ENCODE data around the gene HOXC9.

HOXC9 gene

GRCh38 chr12:54029529-54030441 lies 29.8 kb downstream of the HOXC9 start:
- no peak for DNase-seq

GRCh38 chr12:54030442-54030801 lies 30.5 kb downstream of the HOXC9 start:
- DNase-seq = no peak

DNA sequence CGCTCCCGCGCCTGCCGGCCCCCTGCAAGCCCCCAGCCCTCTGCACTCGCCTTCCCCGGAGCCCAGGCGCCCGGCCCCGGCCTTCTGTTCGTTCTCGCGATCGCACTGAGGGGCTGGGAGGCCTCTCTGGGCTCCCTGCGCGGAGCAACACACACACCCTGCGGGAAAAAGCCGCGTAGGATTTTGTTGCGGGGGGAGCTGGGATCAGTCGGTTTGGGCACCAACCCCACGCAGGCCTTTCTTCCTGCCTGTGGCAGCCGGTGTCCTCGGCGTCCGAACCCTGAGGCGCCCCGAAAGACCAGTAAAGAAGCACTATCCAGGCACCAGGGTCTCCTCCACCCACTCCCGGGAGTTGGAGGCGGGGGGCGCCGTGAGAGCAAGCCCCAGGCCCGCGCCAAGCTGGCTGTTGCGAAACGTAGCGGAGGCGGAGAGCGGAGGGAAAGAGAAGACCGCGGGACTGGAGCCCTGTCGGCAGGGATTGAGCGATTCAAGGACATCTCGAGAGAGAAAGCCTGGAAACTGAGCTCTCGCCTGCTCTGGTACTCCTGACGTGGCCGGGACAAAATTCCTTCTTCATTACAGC lies 31.0 kb downstream of the HOXC9 start:
- DNase-seq = no peak

GRCh38 chr12:54031480-54031879 lies 31.5 kb downstream of the HOXC9 start:
- DNase-seq = no peak

GRCh38 chr12:54032086-54032619 lies 32.2 kb downstream of the HOXC9 start:
- DNase-seq = no peak

DNA sequence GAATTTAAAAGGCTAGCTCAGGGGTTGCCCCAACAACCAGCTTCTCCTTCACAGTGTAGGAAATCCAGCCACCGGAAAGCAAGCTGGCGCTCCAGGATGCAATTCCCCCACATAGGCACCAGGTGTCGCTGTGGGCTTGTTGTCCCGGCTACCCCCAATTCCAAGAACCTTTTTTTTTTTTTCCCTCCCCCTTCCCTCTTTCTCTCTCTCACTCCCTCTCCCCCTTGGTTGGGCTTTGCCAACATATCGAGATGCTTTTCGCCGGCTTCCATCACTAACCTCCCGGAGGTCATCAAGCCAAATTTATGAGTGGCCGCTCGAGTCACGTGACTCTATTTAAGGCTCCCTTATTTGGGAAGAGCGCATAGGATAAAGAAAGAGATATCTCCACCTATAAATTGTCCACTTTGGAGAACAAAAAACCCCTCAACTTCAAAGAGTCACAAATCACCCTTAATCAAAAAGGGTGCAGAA lies 32.7 kb downstream of the HOXC9 start, which contains the start of gene HOXC5:
Gene HOXC5, plus strand, starts transcription at position 424 of the 474 bp plus-strand sequence. CDS start 73 bp downstream, outside the sequence.
- peak; percentile 46 for DNase-seq

GRCh38 chr12:54033106-54033979 lies 33.4 kb downstream of the HOXC9 start:
- no peak for DNase-seq

DNA sequence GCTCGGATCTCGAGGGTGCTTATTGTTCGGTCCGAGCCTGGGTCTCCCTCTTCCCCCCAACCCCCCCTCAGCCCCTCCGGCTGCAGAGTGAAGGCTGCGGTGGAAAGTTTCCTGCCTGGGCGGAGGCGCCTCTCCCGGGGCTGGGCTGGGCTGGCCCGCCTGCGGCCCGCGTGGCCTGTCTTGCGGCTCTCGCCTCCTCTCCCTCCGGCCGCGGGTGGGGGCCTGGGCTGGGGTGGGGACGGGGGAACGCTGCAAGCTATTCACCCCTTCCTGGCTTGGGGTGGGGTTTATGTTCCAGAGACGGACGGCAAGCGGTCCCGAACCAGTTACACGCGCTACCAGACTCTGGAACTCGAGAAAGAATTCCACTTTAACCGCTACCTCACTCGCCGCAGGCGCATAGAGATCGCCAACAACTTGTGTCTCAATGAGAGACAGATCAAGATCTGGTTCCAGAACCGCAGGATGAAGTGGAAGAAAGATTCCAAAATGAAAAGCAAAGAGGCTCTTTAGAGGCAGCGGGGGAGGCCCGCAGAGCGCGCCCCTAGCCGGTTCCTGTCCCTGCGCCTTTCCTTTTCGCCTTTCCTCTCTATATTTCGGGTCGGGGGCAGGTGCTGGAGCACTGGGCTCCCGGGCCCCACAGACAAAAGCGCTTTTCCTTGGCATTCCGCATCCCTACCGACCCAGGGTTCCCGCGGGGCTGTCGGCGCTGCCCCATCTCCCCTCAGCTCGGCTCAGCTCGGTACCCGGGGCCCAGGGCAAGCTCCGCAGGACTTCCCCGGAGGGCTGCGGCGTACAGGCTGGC lies 34.2 kb downstream of the HOXC9 start:
- DNase-seq = no peak

- no peak for DNase-seq
Observed at GRCh38 chr12:54034785-54035310, 34.9 kb downstream of the HOXC9 start.

GRCh38 chr12:54035568-54036264 lies 35.8 kb downstream of the HOXC9 start:
- no peak for DNase-seq

- DNase-seq = no peak
Observed at GRCh38 chr12:54036620-54037359, 36.8 kb downstream of the HOXC9 start.

- no peak for DNase-seq
Observed at GRCh38 chr12:54037360-54038283, 37.7 kb downstream of the HOXC9 start.

- no peak for DNase-seq
Observed at GRCh38 chr12:54038284-54038870, 38.4 kb downstream of the HOXC9 start.

DNA sequence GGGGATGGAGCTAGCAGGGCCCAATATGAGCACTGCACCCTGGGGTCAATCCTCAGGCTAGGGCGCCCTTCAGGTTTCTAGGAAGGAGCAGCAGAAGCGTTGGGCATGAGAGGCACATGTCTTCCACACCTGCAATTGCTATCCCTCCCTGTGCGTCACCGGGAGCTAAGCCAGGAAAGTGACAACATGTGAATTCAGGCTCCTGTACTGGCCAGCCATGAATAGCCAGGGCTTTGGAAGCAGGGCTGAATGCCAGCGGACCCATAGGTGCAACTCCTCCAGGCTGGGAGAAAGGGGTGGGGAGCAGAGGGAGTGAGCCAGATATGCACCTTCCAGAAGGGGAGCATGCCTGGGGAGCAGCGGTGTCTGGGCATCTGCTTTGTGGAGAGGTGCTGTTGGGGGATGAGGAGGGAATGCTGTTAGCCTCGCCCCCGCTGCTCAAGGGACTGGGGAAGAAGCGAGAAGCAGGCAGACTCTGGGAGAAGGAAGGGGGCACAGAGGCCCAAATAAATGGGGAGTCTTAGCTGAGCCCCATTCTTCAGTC lies 39.0 kb downstream of the HOXC9 start:
- DNase-seq = no peak

GRCh38 chr12:54039417-54040147 lies 39.6 kb downstream of the HOXC9 start:
- DNase-seq = no peak

DNA sequence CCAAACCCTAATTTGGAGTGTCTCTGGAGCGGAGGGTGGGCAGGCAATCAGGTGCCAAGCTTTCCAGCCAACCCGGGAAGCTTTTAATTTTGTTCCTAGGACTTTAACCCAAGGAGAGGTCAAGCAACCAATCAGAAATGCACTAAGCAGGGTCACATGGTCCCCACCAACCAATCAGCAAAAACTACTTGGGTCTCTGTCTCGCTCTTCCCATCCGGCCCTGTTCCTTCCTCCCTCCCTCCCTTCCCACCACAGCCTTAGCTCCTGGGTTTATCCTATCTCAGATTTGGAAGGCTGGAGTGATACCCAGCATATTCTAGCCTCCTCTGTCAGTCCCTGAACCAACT lies 40.2 kb downstream of the HOXC9 start:
- no peak for DNase-seq

GRCh38 chr12:54040648-54041047 lies 40.7 kb downstream of the HOXC9 start:
- no peak for DNase-seq

Data from effector CD8-positive, alpha-beta T cell (primary cell).